GM12891 (cell line): ENCODE measurements around the gene CEP19.
A peak's percentile ranks its signal among the peaks of the same experiment; 100 is the strongest.

Source experiments
- DNase-seq: peaks from one replicate; pipeline ENCODE4 v3.0.0; 2011; ENCODE audit warnings: low spot score; ENCODE audit not compliant: insufficient read length
- FAIRE-seq: peaks from 2 replicates; lab custom pipeline; 2011; peaks lifted over from hg19 to GRCh38; lab: Jason Lieb, UNC
- PAX5 ChIP-seq: IDR thresholded peaks from 2 replicates; pipeline ENCODE4 v1.6.1; 2011; ENCODE audit warnings: low read length, moderate library complexity, mild to moderate bottlenecking; ENCODE audit not compliant: insufficient read depth, severe bottlenecking
- POLR2A ChIP-seq: IDR thresholded peaks from 2 replicates; pipeline ENCODE4 v1.6.1; 2011; ENCODE audit warnings: low read depth, low read length, control low read depth
- POLR2AphosphoS5 ChIP-seq: IDR thresholded peaks from 2 replicates; pipeline ENCODE4 v1.6.1; 2011; ENCODE audit warnings: low read depth, low read length, control low read depth
- POU2F2 ChIP-seq: IDR thresholded peaks from 2 replicates; pipeline ENCODE4 v1.6.1; 2011; ENCODE audit warnings: low read depth, mild to moderate bottlenecking, control low read depth, low read length, moderate library complexity
- SPI1 ChIP-seq: IDR thresholded peaks from 2 replicates; pipeline ENCODE4 v1.6.1; 2011; ENCODE audit warnings: low read depth, low read length, control low read depth
- TAF1 ChIP-seq: IDR thresholded peaks from 2 replicates; pipeline ENCODE4 v1.6.1; 2011; ENCODE audit warnings: low read depth, low read length, control low read depth

CEP19 gene

GRCh38 chr3:196666001-196666867 is 45.8 kb downstream of the CEP19 start:
- FAIRE-seq: no peak
- DNase-seq: no peak
- TF ChIP-seq POU2F2: no peak
- TF ChIP-seq TAF1: no peak
- TF ChIP-seq POLR2A: no peak
- no peak for TF ChIP-seq SPI1
- TF ChIP-seq POLR2AphosphoS5: no peak
- TF ChIP-seq PAX5: no peak

DNA sequence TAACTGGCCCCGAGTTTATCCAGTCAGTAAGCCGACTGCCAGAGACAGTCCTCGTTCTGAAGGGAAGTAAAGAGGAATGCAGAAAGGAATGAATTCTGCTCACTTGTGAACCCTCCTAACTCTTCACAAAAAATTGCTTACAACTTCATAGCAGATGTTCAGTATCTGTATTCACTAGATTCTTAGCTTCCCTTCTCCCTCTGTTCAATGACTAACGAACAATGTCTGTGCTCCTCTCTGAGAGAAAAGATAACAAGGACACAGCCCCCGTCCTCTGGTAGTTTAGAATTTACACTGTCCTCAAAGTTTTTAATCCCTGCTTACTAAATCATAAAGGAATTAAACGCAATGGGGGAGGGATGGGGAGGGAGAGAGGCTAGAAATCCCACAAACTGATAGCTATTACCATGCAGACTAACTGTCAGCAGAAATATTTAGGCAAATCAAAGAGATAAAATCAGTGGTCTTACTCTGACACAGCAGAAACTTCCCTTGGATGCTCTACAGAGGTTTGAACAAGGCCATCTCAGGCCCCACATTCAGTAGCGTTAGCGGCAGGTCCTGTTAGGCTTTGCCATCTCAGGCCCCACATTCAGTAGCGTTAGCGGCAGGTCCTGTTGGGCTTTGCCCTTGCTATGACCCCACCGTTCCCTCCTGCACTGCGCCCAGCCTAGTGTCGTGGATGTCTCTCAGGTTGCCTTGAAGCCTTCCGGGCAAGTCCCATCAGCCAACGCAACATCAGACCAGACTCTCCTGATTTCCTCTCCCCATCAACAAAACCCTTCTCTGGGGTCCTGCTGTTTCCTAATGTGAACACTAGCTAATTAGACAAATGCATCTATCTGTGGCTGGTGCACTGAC is 49.1 kb downstream of the CEP19 start:
- TF ChIP-seq POLR2A (peak; percentile 33; the same call in 1 of the 2 replicates), POU2F2 (no peak), SPI1 (no peak), POLR2AphosphoS5 (peak; percentile 53; the same call in 1 of the 2 replicates)
- FAIRE-seq: no peak

DNA sequence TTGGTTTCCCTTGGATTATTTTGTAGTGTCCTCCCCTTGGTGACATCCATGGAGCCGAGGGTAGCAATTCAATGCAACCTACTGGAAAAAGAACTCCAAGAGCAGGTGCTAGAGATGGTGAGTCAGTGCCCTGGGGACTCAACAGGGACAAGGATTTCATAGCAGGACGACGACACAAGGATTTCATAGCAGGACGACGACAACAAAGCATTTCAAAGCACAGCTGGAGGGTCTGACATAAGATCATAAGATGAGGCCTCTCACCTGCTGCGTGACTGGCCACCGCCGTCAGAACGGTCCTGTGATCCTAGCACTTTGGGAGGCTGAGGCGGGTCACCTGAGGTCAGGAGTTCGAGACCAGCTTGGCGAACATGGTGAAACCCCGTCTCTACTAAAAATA is 50.0 kb downstream of the CEP19 start:
- TF ChIP-seq POLR2AphosphoS5: 0 out of 2 replicates have a peak, but pooled peaks have one; percentile 18
- no peak for TF ChIP-seq PAX5
- TF ChIP-seq SPI1: no peak
- FAIRE-seq (no peak), DNase-seq (no peak)

More for the DNA sequence above, 49.1 kb downstream of the CEP19 start:
- DNase-seq: no peak

- DNase-seq (no peak), FAIRE-seq (no peak)
- peak; percentile 58; the same call in 1 of the 2 replicates for TF ChIP-seq POLR2AphosphoS5
- no peak for TF ChIP-seq POU2F2
- peak; percentile 12; the same call in 1 of the 2 replicates for TF ChIP-seq POLR2A
- no peak for TF ChIP-seq SPI1
- no peak for TF ChIP-seq PAX5
- no peak for TF ChIP-seq TAF1
Observed at GRCh38 chr3:196661400-196661799, 50.6 kb downstream of the CEP19 start.

DNA sequence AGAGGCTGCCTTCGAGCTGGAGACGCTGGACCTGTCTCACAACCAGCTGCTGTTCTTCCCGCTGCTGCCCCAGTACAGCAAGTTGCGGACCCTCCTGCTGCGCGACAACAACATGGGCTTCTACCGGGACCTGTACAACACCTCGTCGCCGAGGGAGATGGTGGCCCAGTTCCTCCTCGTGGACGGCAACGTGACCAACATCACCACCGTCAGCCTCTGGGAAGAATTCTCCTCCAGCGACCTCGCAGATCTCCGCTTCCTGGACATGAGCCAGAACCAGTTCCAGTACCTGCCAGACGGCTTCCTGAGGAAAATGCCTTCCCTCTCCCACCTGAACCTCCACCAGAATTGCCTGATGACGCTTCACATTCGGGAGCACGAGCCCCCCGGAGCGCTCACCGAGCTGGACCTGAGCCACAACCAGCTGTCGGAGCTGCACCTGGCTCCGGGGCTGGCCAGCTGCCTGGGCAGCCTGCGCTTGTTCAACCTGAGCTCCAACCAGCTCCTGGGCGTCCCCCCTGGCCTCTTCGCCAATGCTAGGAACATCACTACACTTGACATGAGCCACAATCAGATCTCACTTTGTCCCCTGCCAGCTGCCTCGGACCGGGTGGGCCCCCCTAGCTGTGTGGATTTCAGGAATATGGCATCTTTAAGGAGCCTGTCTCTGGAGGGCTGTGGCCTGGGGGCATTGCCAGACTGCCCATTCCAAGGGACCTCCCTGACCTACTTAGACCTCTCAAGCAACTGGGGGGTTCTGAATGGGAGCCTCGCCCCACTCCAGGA is 51.5 kb downstream of the CEP19 start:
- TF ChIP-seq SPI1 (no peak), POLR2AphosphoS5 (no peak), POU2F2 (no peak), TAF1 (no peak), PAX5 (no peak), POLR2A (no peak)
- DNase-seq (no peak), FAIRE-seq (no peak)

DNA sequence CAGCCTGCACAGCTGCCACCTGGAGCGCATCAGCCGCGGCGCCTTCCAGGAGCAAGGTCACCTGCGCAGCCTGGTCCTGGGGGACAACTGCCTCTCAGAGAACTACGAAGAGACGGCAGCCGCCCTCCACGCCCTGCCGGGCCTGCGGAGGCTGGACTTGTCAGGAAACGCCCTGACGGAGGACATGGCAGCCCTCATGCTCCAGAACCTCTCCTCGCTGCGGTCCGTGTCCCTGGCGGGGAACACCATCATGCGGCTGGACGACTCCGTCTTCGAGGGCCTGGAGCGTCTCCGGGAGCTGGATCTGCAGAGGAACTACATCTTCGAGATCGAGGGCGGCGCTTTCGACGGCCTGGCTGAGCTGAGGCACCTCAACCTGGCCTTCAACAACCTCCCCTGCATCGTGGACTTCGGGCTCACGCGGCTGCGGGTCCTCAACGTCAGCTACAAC is 52.1 kb downstream of the CEP19 start:
- FAIRE-seq (no peak), DNase-seq (no peak)
- TF ChIP-seq TAF1 (no peak), POLR2AphosphoS5 (no peak), SPI1 (no peak), POLR2A (no peak; the same call in 1 of the 2 replicates), PAX5 (no peak), POU2F2 (no peak)
